DND-41 (cell line): ENCODE data around the gene PUM1.

Experiments used
- CTCF ChIP-seq: IDR thresholded peaks from 2 replicates; pipeline ENCODE4 v1.5.1; 2012; ENCODE audit warnings: borderline replicate concordance, low read length, moderate library complexity, mild to moderate bottlenecking; ENCODE audit not compliant: poor library complexity, severe bottlenecking; ENCODE audit errors: extremely low read depth
- EZH2 ChIP-seq: IDR thresholded peaks from 3 replicates; pipeline ENCODE4 v1.6.1; 2012; ENCODE audit warnings: borderline replicate concordance, low read depth, mild to moderate bottlenecking, moderate library complexity, low read length, inconsistent platforms; ENCODE audit not compliant: severe bottlenecking

GRCh38 chr1:31105646-31106045 lies 40.1 kb upstream of the PUM1 start:
- no peak for TF ChIP-seq EZH2
- no peak for TF ChIP-seq CTCF
